ENCODE results near the gene DDX41.

DNA sequence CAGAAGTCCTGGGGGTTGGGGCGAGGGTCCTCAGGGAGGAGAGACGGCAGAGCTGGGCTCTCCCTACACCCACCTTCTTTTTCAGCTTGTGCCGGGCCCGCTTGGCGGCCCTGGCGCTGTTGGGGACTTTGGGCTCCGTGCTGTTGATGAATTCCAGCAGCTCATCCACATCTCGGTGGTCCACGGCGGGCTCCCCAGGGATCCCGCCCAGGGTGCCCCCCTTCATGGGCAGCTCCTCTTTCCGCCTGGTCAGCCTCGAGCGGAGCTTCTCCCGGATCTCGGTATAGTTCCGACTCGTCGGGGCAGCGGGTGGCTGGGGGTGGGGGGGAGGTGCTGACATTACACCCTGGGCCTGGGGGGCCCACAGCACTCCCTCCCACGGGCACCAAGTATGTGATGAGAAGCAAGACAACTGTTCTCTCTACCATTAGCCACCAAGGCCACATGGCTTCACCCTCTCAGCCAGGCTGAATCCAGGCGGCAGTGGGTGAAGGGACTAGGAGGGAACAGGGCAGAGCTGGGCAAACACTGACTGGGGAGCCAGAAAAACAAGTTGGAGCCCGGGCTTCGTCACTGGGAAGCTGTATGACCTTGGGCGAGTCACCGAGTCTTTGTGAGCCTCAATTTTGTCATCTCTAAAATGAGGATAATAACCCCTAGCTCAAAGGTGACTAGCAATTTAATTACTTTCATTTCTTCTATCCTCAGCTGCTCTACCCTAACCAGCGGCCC is 14.6 kb upstream of the DDX41 start:
- TF ChIP-seq, protein P1, sequence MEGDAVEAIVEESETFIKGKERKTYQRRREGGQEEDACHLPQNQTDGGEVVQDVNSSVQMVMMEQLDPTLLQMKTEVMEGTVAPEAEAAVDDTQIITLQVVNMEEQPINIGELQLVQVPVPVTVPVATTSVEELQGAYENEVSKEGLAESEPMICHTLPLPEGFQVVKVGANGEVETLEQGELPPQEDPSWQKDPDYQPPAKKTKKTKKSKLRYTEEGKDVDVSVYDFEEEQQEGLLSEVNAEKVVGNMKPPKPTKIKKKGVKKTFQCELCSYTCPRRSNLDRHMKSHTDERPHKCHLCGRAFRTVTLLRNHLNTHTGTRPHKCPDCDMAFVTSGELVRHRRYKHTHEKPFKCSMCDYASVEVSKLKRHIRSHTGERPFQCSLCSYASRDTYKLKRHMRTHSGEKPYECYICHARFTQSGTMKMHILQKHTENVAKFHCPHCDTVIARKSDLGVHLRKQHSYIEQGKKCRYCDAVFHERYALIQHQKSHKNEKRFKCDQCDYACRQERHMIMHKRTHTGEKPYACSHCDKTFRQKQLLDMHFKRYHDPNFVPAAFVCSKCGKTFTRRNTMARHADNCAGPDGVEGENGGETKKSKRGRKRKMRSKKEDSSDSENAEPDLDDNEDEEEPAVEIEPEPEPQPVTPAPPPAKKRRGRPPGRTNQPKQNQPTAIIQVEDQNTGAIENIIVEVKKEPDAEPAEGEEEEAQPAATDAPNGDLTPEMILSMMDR (IDR thresholded peaks at IDR 0.05; ENCODE audit: insufficient read depth, low read length) = no peak
- TF ChIP-seq, protein P2, sequence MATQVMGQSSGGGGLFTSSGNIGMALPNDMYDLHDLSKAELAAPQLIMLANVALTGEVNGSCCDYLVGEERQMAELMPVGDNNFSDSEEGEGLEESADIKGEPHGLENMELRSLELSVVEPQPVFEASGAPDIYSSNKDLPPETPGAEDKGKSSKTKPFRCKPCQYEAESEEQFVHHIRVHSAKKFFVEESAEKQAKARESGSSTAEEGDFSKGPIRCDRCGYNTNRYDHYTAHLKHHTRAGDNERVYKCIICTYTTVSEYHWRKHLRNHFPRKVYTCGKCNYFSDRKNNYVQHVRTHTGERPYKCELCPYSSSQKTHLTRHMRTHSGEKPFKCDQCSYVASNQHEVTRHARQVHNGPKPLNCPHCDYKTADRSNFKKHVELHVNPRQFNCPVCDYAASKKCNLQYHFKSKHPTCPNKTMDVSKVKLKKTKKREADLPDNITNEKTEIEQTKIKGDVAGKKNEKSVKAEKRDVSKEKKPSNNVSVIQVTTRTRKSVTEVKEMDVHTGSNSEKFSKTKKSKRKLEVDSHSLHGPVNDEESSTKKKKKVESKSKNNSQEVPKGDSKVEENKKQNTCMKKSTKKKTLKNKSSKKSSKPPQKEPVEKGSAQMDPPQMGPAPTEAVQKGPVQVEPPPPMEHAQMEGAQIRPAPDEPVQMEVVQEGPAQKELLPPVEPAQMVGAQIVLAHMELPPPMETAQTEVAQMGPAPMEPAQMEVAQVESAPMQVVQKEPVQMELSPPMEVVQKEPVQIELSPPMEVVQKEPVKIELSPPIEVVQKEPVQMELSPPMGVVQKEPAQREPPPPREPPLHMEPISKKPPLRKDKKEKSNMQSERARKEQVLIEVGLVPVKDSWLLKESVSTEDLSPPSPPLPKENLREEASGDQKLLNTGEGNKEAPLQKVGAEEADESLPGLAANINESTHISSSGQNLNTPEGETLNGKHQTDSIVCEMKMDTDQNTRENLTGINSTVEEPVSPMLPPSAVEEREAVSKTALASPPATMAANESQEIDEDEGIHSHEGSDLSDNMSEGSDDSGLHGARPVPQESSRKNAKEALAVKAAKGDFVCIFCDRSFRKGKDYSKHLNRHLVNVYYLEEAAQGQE (IDR thresholded peaks at IDR 0.05; ENCODE audit: insufficient replicate concordance, low read depth) = no peak
